A549 (cell line): Measurements from ENCODE around the gene CLCF1.

Source experiments
- EP300 ChIP-seq, 2 experiments: fragments of >200 bp; sonication (Bioruptor Twin); formaldehyde crosslinking; IDR thresholded peaks; 2 replicates in 1 of 2; 3 replicates in 1 of 2; pipeline ENCODE4 v1.6.1; 2016 to 2017
- HDAC2 ChIP-seq: fragments of 200-600 bp; sonication (generic); IDR thresholded peaks from 2 replicates; pipeline ENCODE4 v1.6.1; 2016
- HEYL ChIP-seq: fragments of 250-450 bp; sonication (Bioruptor Pico); IDR thresholded peaks from 2 replicates; pipeline ENCODE4 v1.8.0; 2021; ENCODE audit warnings: mild to moderate bottlenecking, moderate library complexity
- JUN ChIP-seq, 2 experiments: fragments of >200 bp; sonication (Bioruptor Twin); formaldehyde crosslinking; IDR thresholded peaks; 2 replicates in 1 of 2; 3 replicates in 1 of 2; pipeline ENCODE4 v1.6.1; 2016 to 2017
- KDM1A ChIP-seq: fragments of 200-600 bp; sonication (generic); IDR thresholded peaks from 2 replicates; pipeline ENCODE4 v1.6.1; 2016; ENCODE audit warnings: low read depth, mild to moderate bottlenecking
- POLR2A ChIP-seq: IDR thresholded peaks from 2 replicates; pipeline ENCODE4 v1.6.1; 2012; ENCODE audit warnings: mild to moderate bottlenecking, low read length
- SMC3 ChIP-seq: fragments of >200 bp; sonication (Bioruptor Twin); formaldehyde crosslinking; IDR thresholded peaks from 3 replicates; pipeline ENCODE4 v1.6.1; 2018; ENCODE audit warnings: inconsistent platforms
- TF ChIP-seq, protein P1 (sequence below): fragments of >200 bp; sonication (Bioruptor Twin); formaldehyde crosslinking; IDR thresholded peaks from 3 replicates; pipeline ENCODE4 v1.5.1; 2016
- TF ChIP-seq, protein P2 (sequence below): fragments of 250-450 bp; sonication (Bioruptor Pico); IDR thresholded peaks from 2 replicates; pipeline ENCODE4 v1.5.0; 2021; ENCODE audit warnings: mild to moderate bottlenecking, moderate library complexity, borderline replicate concordance
- TF ChIP-seq, protein P3 (sequence below): IDR thresholded peaks from 2 replicates; pipeline ENCODE4 v1.6.1; 2012
- TF ChIP-seq, protein P4 (sequence below): IDR thresholded peaks from 2 replicates; pipeline ENCODE4 v1.6.1; 2012

DNA sequence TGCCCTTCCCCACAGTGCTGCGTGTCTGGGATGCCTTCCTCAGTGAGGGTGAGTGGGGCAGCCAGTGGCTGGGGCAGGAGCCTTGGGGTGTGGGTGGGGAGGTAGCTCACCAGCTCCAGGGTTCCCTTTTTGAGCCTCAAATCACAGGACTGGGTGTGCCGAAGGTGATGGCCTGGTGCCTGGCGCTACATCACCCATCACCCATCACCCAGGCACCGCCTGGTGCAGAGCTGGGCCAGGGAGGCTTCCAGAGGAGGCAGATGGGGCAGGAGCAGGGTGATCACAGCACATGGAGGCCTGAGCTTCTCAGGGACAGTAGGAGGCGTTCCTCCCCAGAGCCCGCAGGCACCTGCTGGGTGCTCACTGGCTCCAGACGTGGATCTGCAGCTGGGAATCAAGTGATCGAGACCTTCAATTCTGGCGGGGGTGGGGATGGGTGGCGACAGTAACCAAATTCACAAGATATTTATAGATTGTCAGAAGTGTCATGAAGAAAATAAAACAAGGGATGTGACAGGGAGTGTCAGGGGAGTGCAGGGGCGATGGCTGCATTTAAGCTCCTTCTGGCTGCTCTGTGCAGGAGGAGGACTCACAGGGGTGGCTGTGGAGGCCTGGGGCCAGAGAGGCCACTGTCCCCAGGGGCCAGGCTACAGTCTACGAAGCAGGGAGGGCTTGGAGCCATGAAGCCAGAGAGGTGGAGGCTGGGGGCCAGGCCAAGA lies 33.7 kb upstream of the CLCF1 start:
- TF ChIP-seq POLR2A (no peak), HDAC2 (no peak), HEYL (CRISPR knock-in tag) (no peak), EP300 (IDR thresholded peaks at IDR 0.05) (no peak), SMC3 (no peak), JUN (IDR thresholded peaks at IDR 0.05) (no peak), KDM1A (no peak)
- TF ChIP-seq, protein P1, sequence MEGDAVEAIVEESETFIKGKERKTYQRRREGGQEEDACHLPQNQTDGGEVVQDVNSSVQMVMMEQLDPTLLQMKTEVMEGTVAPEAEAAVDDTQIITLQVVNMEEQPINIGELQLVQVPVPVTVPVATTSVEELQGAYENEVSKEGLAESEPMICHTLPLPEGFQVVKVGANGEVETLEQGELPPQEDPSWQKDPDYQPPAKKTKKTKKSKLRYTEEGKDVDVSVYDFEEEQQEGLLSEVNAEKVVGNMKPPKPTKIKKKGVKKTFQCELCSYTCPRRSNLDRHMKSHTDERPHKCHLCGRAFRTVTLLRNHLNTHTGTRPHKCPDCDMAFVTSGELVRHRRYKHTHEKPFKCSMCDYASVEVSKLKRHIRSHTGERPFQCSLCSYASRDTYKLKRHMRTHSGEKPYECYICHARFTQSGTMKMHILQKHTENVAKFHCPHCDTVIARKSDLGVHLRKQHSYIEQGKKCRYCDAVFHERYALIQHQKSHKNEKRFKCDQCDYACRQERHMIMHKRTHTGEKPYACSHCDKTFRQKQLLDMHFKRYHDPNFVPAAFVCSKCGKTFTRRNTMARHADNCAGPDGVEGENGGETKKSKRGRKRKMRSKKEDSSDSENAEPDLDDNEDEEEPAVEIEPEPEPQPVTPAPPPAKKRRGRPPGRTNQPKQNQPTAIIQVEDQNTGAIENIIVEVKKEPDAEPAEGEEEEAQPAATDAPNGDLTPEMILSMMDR, result no peak
- TF ChIP-seq, protein P2, sequence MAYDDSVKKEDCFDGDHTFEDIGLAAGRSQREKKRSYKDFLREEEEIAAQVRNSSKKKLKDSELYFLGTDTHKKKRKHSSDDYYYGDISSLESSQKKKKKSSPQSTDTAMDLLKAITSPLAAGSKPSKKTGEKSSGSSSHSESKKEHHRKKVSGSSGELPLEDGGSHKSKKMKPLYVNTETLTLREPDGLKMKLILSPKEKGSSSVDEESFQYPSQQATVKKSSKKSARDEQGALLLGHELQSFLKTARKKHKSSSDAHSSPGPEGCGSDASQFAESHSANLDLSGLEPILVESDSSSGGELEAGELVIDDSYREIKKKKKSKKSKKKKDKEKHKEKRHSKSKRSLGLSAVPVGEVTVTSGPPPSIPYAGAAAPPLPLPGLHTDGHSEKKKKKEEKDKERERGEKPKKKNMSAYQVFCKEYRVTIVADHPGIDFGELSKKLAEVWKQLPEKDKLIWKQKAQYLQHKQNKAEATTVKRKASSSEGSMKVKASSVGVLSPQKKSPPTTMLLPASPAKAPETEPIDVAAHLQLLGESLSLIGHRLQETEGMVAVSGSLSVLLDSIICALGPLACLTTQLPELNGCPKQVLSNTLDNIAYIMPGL (CRISPR knock-in tag), result no peak
- TF ChIP-seq, protein P3, sequence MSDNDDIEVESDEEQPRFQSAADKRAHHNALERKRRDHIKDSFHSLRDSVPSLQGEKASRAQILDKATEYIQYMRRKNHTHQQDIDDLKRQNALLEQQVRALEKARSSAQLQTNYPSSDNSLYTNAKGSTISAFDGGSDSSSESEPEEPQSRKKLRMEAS, result no peak
- TF ChIP-seq, protein P4, sequence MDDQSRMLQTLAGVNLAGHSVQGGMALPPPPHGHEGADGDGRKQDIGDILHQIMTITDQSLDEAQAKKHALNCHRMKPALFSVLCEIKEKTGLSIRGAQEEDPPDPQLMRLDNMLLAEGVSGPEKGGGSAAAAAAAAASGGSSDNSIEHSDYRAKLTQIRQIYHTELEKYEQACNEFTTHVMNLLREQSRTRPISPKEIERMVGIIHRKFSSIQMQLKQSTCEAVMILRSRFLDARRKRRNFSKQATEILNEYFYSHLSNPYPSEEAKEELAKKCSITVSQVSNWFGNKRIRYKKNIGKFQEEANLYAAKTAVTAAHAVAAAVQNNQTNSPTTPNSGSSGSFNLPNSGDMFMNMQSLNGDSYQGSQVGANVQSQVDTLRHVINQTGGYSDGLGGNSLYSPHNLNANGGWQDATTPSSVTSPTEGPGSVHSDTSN, result no peak
